ENCODE data around the gene HOTAIR.

Gene HOTAIR

DNA sequence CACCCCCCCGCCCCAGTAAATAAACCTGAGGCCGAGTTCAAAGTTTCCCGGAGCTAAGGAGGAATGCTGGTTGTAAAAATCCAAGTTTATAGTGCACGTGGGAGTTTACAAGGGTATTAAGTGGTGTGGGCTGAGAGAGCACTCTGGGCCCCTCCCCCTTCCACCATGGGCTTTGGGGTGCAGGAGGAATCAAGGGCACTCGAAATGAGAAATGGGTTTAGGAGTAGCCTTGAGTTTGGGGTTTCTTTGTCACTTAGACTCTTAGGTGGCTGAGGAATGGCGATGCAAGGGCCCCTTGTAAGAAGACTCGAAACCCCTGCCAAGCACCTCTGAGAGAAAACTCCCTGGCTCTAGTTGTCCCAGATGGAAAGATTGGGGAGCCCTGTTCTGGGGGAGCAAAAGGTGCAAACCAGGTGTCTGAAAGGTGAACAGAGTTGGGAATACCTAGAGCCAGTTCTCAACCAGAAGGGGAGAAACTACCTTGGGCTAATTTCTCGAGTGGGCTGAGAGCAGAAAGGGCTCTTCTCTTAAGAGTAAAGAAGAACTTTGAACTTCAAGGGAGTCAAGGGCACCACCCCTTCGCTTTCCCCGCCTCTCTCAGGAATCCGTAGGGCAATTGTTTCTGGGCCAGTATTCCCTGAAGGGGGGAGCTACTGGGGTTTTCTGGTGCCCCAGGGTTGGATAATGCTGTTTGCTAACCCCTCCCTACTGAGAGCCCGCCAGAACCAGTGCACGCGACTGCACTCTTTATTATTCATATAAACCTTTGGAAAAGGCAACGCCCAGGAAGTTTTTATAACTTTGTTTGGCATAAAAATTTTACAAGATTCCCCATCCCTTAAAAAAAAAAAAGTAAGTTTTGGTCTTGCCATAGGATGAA, 4.0 kb upstream of the HOTAIR start:
- no peak for DNase-seq
- Histone ChIP-seq H3K4me3 (ENCODE audit: low read depth, low read length) (no peak overlapping the region), H3K27me3 (ENCODE audit: insufficient read depth, low read depth, severe bottlenecking) (no peaks in the 10 kb centered on the region), H3K9me3 (ENCODE audit: severe bottlenecking) (peaks cover 4% of the 10 kb centered on the region), H3K27ac (no peak overlapping the region), H3K36me3 (no peaks in the 10 kb centered on the region)
- TF ChIP-seq, protein P1, sequence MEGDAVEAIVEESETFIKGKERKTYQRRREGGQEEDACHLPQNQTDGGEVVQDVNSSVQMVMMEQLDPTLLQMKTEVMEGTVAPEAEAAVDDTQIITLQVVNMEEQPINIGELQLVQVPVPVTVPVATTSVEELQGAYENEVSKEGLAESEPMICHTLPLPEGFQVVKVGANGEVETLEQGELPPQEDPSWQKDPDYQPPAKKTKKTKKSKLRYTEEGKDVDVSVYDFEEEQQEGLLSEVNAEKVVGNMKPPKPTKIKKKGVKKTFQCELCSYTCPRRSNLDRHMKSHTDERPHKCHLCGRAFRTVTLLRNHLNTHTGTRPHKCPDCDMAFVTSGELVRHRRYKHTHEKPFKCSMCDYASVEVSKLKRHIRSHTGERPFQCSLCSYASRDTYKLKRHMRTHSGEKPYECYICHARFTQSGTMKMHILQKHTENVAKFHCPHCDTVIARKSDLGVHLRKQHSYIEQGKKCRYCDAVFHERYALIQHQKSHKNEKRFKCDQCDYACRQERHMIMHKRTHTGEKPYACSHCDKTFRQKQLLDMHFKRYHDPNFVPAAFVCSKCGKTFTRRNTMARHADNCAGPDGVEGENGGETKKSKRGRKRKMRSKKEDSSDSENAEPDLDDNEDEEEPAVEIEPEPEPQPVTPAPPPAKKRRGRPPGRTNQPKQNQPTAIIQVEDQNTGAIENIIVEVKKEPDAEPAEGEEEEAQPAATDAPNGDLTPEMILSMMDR (IDR thresholded peaks at IDR 0.05; ENCODE audit: low read depth, low read length): no peak

DNA sequence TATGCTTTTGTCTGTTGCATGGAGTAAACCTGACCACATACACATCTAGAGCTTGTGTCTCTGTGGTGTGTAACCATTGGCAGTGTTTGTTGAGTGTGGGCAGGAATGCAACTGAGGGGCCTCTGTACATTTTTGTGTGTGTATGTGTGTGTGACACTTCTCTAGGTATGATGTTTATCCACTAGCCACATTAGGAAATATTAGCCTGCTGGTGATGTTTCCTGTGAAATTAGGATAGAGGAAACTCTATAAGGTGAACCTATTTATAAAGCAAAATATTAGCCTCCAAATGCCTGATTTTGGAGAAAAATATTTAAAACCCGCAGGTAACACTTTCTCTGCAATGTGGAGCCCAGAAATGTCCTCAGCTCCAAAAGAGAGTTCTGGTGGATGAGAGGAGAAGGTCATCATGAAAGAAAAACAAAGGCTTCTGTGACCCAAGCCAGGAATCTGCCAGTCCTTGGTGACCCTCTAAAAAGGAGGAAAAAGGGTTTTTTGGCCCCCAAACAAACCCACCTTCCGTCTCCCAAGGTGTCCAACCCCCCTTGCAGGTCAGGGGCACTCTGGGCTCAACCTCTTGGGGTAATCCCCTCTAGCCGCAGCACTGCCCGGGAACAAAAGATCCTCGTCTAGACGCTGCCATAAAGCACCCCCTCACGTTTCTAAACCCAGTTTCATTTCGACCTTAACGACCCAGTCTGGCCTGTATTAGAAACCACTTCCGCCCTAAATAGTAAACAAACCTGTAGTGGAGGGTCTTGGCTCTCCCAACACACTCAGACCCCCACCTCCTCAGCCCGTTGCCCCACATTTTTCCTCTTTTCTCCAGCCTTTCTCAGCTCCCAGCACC, 3.1 kb upstream of the HOTAIR start:
- peak overlapping the region; percentile 4; the same call in 1 of the 2 replicates for H3K4me3 ChIP-seq (ENCODE audit: low read depth, low read length)
- TF ChIP-seq, protein P1 (IDR thresholded peaks at IDR 0.05; ENCODE audit: low read depth, low read length): no peak
- peaks cover 4% of the 10 kb centered on the region for H3K9me3 ChIP-seq (ENCODE audit: severe bottlenecking)
- peak; percentile 39 for DNase-seq
- peak overlapping the region; percentile 64 for H3K27ac ChIP-seq
- H3K36me3 ChIP-seq: no peaks in the 10 kb centered on the region
- no peaks in the 10 kb centered on the region for H3K27me3 ChIP-seq (ENCODE audit: insufficient read depth, low read depth, severe bottlenecking)

DNA sequence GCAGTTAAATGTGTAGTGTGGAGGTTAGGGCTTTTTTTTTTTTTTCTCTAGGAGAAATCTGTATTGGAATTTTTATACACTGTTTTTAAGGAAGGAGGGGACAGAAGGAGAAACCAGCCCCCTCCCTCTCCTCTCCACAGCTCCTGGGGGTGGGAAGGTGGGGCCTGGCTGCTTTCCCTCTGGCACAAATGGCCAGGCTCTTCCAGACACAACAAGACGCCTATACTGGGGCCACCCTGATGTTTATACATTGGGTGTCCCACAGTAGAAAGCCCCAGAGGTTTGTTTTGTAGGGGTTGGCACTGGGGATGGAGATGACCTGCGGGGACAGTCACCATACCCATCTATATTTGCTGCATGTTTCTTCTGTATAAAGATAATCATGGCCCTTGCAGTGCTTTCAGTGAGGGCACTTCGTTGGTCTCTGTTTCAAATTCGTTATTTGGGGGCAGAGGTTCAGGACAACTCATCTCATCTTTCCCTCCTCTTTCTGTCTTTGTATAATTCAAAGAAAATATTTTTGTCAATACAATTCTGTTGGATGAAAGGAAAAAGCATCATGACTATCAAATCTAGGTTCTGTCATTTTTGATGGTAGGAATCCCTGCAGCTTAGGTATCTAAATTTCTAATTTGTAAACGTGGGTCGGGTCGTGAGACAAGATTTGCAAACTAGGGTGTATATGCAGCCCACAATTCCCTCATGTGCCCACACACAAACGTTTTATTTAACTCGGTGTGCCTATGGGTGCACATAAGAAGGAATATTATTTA, 2.3 kb upstream of the HOTAIR start:
- peaks cover 4% of the 10 kb centered on the region for H3K9me3 ChIP-seq (ENCODE audit: severe bottlenecking)
- no peaks in the 10 kb centered on the region for H3K27me3 ChIP-seq (ENCODE audit: insufficient read depth, low read depth, severe bottlenecking)
- H3K27ac ChIP-seq: no peak overlapping the region
- DNase-seq: no peak
- no peaks in the 10 kb centered on the region for H3K36me3 ChIP-seq
- no peak overlapping the region for H3K4me3 ChIP-seq (ENCODE audit: low read depth, low read length)
- TF ChIP-seq, protein P1 (IDR thresholded peaks at IDR 0.05; ENCODE audit: low read depth, low read length): no peak

DNA sequence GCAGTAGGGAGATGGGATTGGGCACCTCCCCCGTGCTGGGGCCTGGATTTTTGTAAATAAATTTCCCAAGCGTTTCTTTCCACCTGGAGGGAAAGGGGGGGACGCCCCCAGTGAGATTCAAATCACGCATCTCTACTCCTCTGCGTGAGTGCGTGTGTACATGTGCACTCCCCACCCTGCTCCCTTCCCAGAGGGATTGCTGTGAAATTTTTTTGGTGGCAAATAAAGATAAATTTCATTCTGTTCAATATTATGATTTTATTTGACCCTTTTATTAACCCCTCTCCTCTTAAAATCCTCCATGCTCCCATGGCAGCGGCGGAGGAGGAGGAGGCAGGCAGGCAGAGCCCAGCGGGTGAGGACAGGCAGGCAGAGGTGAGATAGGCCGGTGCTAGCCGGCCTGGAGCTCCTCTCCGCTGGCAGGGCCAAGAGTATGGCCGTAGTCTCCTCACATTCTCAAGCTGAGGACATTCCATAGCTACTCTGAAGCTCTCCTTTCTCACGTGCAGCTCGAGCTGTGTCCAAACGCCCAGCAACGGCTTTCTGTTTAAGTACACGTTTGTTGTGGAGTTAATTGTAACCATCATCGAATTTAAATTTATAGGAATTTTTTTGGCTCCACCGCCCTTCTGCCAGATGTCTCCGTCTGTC, 1.5 kb upstream of the HOTAIR start:
- Histone ChIP-seq H3K9me3 (ENCODE audit: severe bottlenecking) (peaks cover 4% of the 10 kb centered on the region), H3K4me3 (ENCODE audit: low read depth, low read length) (no peak overlapping the region), H3K27ac (no peak overlapping the region), H3K36me3 (no peaks in the 10 kb centered on the region), H3K27me3 (ENCODE audit: insufficient read depth, low read depth, severe bottlenecking) (no peaks in the 10 kb centered on the region)
- no peak for DNase-seq
- TF ChIP-seq, protein P1 (IDR thresholded peaks at IDR 0.05; ENCODE audit: low read depth, low read length): no peak

DNA sequence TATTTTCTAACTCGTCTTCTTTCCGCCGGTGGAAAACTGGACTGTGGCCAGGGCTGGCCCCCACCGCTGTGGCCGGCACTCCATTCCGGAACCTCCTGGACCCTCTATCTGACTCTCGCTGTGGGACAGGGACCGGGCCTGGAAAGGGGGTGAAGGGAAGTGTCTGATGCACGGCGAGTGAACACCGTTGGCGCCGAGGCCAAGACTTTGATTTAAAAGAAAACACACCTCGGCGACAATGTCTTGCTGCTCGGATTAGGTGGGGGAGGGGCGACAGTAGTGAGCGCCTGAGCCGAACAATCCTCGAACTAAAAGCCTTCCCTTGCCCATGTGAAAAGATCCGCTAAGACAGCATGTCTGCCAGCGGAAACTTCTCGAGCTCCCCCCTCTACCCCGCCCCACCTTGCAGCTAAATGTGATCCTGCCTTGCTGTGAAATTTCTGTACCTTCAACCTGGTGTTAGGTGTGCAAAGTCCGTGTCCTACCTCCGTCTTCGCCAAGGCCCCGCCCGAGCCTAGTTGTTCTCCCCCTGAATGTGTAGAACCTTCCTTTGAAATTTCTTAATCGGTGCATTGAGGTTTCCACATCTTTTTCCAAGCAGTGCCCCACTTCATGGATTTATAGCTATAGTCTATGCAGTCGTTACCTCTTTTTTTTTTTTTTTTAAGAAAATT, 862 bp upstream of the HOTAIR start:
- Histone ChIP-seq H3K27me3 (ENCODE audit: insufficient read depth, low read depth, severe bottlenecking) (no peaks in the 10 kb centered on the region), H3K4me3 (ENCODE audit: low read depth, low read length) (no peak overlapping the region; the same call in 1 of the 2 replicates), H3K36me3 (no peaks in the 10 kb centered on the region), H3K9me3 (ENCODE audit: severe bottlenecking) (peaks cover 4% of the 10 kb centered on the region), H3K27ac (no peak overlapping the region)
- no peak for DNase-seq
- TF ChIP-seq, protein P1 (IDR thresholded peaks at IDR 0.05; ENCODE audit: low read depth, low read length): no peak
